Stimulated activated CD4-positive, alpha-beta T cell treated with anti-CD3 and anti-CD28 coated beads, Interleukin-12 subunit alpha, Interleukin-12 subunit beta, amount 100 ng/mL, for 48 hours (primary cell): ENCODE measurements around the gene DAZAP1.
"Not testable (repeated sequence)": the region's sequence is repeated elsewhere in the genome, so short reads cannot be mapped to it uniquely, and the experiment has no call there.

Source experiments
- DNase-seq, 3 donors: peaks; one replicate each; pipeline ENCODE4 v3.0.0-alpha.2; 2020; ENCODE audit warnings: low read depth in 2 of 3, low spot score in 1 of 3

The DAZAP1 gene

GRCh38 chr19:1439525-1440417 lies 32.4 kb downstream of the DAZAP1 start:
- DNase-seq, result not testable (repeated sequence)

DNA sequence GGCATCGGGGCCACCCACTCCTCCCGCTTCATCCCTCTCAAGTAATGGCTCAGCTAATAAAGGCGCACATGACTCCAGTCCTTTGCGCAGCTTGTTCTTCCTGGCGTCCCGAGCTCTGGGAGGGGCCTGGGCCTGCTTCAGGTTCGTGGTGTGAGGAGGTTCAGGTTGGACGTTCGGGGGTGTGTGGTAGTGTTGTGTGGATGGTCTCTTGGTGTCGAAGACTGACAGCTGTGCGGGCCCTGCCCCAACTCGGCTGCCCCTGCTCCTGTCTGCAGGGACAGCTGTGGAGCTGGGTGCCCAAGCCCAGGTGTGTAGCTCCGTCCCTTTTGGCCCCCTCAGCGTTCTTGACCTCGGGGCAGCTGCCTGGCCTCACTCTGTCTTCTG lies 33.0 kb downstream of the DAZAP1 start:
- DNase-seq, result no peak

DNA sequence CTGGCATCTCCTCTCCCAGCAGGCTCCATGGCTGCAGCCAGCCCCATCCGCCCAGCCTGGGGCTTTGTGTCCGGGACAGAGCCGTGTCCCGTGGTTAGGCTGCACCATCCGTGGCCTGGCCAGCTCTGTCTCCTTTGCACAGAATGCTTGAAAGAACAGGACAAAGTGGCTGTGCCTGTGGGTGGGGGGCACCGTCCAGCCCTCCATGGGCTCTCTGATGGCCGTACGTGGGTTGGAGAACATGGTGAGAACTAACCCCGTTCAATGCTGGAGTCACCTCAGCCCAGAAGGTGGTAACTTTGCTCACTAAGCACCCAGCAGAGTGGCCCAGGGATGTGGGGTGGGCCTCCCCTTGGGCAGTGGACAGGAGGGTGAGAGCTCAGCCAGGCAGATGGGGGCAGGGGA lies 33.6 kb downstream of the DAZAP1 start:
- DNase-seq, result no peak

- DNase-seq, result no peak
Observed at GRCh38 chr19:1441677-1442438, 34.5 kb downstream of the DAZAP1 start.

DNA sequence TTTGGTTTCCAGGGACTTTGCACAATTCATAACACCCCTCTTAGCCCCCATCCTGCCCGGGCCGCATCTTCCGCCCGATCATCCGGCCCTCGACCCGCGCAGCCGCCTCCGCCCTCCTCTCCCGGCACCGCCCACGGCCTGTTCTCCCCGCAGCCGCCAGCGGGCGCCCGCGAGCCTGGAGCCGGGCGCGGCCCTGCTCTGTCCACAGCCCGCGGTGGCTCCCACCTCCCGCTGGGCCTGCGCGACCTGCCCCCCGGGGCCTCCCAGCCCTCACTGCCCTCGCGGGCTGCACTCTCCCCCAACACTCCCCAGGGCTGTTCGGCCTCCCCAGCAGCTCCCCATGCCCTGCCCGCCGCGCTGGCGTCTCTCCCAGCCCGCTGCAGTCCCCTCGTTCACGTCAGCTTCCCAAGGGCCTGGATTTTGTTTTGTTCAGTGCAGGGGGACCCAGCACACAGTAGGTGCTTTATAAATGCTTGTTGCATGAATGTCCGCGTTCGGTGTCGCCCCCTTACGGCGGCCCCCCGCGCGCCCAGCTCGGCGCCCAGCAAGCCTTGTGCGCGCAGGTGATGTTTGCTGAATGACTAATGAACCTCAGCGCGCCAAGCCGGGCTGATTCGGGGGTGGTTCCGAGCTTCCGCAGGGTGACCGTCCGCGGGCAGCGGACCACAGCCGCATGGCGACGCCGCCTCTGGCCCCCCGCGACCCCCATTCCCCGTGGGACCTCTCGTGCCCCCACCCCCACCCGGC lies 38.0 kb downstream of the DAZAP1 start:
- peak; percentile 49 to 73 (median 69) for DNase-seq

GRCh38 chr19:1445932-1446712 lies 38.7 kb downstream of the DAZAP1 start:
- DNase-seq, result no peak

DNA sequence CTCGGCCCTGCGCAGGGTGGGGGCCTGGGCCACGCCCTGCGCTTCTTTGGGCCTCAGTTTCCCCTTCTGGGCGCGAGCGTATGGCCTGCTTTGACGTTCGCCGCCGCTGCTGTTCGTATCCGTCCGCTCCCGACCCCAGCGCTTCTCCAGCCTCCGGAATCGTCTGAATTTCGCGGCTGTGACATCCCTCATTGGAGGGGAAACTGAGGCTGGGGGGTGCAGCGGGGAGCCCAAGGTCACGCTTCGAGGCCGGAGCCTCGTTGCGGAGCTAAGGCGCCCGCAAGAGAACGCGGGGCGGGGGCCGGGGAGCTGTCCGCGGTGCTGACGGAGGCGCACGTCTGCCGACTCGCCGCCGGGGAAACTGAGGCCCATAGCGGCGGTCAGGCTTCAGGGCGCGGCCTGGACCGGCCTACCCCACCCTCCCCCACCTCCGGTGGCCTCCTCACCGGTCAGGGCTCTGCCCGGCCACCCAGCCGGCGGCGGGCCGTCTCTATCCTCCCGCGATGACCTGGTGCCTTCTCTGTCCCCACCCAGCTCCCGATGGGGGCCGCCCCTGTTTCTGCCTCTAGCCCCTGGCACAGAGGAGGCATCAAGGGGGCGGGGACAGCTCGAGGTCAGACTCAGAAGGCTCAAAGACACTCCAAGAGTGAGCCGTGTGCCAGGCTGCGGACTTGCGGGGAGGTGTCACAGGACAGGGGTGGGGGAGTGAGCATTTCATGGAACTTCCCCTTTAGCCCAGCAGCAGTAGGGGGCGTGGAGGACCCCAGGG lies 39.5 kb downstream of the DAZAP1 start:
- no peak for DNase-seq

DNA sequence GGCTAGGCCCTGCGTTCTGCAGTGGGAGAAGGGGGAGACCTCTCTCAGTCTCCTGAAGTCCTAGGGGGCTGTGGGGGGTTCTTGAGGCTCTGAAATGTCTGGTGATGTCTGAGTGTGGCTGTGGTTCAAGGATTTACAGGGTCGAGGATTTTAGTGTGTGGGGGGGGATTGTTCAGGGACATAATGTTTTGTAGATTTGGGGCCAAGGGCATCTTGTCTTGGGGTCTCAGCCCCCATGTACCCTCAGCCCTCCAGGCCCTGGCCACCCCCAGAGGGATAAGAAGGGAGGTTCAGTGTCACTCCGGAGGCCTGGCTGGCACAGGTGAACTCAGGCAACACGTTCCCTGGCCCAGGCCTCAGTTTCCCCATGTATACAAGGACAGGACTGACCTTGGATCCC lies 40.1 kb downstream of the DAZAP1 start:
- no peak for DNase-seq

DNA sequence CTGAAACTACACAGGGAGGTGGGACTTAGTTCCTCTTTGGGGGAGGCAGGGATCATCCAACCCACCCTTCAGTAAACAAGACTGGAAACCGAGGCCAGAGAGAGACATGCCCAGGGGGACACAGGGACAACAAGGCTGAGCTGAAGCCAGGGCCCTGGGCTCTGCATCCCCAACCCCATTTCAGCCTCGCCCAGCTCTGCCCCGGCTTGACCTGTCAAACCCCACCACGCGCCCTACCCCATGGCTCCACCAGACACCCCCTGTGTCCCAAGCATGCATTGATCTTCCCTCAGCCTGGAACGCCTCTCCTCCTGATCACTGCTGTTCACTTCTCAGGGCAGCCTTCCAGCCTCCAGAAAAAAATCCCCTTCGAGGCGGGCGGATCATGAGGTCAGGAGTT lies 40.6 kb downstream of the DAZAP1 start:
- DNase-seq, result no peak

GRCh38 chr19:1449467-1450442 lies 42.4 kb downstream of the DAZAP1 start, which contains the start of gene APC2:
Gene APC2 (plus strand): TSS chr19:1450121. CDS start chr19:1453002, 2,881 bp downstream.
- no peak for DNase-seq

DNA sequence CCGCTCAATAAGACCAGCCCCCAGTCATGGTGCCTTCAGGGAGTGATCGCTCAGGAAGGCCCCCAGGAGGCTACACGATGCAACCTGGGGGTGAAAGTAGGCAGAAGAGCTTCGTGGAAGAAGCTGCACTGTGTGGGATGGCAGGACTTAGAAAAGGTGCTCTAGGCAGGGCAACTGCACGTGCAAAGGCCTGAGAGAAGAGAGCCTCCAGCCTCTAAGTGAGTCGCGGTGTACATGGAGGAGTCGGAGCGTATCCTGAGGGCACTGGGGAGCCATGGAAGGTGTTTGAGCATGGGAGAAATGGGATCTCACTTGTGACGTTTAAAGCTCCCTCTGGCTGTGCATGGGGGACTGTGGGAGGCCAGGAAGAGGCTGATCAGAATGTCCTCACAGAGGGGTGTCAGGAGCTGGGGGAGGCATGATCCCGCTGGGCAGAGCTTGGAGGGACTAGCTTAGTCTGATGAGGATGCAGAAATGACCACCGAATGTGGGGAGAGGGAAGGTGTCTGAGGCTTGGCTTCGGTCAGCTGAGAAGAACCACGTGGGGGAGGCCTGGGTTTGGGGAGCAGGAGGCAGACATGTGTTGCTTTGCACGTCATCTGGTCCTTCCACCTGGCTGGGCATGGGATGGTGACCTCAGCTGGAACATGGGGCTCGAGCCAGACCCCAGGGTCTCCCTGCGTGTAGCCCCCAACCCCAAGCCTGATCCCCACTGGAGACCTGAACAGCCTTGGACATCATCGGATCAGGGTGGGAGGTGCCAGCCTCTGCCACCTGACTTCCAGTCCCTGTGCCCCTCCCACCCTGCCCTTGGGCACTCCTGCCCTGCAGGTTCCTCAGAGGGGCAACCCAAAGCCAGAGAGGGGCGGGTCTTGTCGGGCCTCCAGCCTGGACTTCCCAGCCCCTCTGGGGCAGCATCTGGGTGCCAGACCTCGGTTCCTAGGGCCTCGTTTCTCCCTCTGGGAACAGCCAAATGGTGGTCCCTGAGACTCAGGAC lies 43.6 kb downstream of the DAZAP1 start:
- DNase-seq, result no peak

GRCh38 chr19:1451916-1452801 lies 44.8 kb downstream of the DAZAP1 start:
- DNase-seq, result no peak

GRCh38 chr19:1452802-1453524 lies 45.6 kb downstream of the DAZAP1 start:
- DNase-seq, result no peak

GRCh38 chr19:1453525-1454364 lies 46.4 kb downstream of the DAZAP1 start:
- no peak for DNase-seq

DNA sequence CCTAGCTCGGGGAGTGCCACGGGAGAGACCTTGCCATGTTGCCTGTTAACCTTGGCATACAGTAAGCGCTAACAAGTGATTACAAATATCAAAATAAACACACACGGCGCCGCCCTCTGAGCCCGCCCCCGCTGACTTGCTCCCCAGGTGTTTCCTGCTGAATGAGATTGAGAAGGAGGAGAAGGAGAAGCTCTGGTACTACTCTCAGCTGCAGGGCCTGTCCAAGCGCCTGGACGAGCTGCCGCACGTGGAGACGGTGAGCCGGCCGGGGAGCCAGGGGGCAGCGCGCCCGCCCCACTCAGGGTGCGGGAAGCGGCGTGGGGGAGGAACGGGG lies 47.6 kb downstream of the DAZAP1 start:
- no peak for DNase-seq
